NCI-H2171 (cell line): ENCODE results near the gene SMYD2.
A peak's percentile ranks its signal among the peaks of the same experiment; 100 is the strongest.

Experiments used
- DNase-seq: peaks from one replicate; lab custom pipeline; 2025; lab: John Stamatoyannopoulos, UW

The SMYD2 gene, protein sequence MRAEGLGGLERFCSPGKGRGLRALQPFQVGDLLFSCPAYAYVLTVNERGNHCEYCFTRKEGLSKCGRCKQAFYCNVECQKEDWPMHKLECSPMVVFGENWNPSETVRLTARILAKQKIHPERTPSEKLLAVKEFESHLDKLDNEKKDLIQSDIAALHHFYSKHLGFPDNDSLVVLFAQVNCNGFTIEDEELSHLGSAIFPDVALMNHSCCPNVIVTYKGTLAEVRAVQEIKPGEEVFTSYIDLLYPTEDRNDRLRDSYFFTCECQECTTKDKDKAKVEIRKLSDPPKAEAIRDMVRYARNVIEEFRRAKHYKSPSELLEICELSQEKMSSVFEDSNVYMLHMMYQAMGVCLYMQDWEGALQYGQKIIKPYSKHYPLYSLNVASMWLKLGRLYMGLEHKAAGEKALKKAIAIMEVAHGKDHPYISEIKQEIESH

DNA sequence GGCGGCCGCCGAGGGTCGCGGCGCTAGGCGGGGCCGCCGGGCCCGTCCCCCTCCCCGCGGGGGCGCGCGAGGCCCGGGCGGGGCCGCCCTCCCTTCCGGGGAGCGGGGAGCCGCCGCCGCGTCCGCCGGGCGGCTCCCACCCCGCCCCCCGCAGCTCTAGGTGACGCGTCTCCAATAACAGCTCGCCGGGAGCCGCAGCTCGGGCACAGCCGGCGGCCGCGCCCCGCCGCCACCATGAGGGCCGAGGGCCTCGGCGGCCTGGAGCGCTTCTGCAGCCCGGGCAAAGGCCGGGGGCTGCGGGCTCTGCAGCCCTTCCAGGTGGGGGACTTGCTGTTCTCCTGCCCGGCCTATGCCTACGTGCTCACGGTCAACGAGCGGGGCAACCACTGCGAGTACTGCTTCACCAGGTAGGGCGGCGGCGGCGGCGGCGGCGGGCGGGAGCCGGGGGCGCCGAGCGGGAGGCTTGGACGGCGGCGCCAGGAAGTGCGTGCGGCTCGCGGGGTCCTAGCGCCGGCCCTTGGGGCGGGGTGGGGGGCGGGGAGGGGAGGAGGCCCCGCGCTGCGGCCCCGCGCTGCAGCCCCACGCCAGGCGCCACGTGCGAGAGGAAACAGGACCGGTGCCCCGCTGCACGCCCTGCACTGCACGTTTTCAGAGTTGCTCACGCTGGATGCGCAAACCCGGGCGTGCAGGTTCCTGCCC is at the start of gene SMYD2:
TSS of gene SMYD2 (plus strand) at position 139 of the 699 bp plus-strand sequence. CDS start at position 235, 96 bp downstream.
- DNase-seq = peak; percentile 68

GRCh38 chr1:214233856-214234634 is 46.9 kb upstream of the SMYD2 start:
- no peak for DNase-seq

- DNase-seq = peak; percentile 9
Measured at GRCh38 chr1:214234635-214235025, 46.3 kb upstream of the SMYD2 start.

DNA sequence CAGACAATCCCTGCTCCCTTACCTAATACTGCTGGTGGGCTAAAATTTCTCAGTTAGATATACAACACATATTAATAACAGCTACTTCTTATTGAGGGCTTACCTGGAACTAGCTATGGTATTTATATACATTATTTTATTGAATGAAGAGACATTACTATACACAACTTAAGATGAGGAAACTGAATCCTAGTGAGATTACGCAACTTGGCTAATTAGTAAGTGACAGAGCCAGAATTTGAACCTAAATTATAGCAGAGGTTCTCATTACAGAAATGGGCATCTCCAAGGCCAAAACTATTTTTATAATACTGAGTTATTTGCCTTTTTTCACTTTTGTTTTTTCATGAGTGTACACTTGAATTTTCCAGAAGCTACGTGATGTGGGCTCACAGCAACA is 44.5 kb upstream of the SMYD2 start:
- DNase-seq = no peak

DNA sequence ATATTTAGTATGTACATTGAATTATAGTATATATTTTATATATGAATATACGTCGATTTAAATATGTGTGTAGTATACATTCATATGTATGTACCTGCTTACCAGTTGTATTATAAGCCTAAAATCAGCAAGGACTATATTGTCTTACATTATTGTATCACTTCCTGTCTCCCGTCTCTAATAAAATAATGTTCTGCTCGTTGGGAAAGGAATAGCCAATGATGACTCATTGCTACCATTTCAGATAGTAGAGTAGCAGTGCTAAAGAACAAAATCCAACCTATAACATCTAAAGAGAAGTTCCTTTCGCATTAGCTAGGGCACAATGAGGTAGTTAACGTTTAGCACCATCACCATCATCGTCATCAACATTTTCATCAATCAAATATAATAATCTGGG is 39.9 kb upstream of the SMYD2 start:
- DNase-seq = no peak

DNA sequence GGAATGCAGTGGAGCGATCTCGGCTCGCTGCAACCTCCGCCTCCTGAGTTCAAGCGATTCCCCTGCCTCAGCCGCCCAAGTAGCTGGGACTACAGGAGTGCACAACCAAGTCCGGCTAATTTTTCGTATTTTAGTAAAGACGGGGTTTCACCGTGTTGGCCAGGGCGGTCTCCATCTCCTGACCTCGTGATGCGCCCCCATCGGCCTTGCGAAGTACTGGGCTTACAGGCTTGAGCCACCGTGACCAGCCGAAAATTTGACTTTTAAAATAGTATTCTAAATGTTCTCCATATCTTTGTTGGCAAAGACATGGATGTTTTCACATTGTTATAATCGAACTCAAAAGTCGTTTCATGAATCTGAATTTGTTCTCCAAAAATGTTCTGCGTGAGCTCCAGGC is 36.7 kb upstream of the SMYD2 start:
- no peak for DNase-seq

- no peak for DNase-seq
Measured at GRCh38 chr1:214244841-214245240, 36.1 kb upstream of the SMYD2 start.

DNA sequence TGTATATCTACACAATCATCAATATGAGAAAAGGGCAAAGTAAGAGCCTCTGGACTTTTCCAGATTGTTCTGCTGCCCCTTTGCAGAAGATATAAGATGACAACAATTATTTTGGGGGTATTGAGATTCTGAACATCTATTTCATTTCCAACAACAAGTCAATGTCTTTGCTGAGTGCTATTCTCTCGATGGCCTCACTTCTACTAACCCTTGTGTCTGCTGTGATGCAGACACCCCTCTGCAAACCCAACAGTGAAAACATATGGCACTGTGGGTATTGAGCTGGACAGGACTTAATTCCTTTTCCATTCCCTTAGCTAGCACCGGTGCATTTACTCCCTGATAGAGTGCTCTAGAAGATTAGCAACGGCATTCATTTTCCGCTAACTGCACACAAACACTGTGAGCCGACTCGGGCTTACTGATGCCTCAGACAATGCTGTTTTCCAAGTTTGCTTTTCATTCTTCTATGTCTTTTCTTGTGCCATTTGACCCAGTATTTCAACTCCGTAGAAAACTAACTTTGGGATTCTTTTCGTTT is 33.4 kb upstream of the SMYD2 start:
- no peak for DNase-seq

DNA sequence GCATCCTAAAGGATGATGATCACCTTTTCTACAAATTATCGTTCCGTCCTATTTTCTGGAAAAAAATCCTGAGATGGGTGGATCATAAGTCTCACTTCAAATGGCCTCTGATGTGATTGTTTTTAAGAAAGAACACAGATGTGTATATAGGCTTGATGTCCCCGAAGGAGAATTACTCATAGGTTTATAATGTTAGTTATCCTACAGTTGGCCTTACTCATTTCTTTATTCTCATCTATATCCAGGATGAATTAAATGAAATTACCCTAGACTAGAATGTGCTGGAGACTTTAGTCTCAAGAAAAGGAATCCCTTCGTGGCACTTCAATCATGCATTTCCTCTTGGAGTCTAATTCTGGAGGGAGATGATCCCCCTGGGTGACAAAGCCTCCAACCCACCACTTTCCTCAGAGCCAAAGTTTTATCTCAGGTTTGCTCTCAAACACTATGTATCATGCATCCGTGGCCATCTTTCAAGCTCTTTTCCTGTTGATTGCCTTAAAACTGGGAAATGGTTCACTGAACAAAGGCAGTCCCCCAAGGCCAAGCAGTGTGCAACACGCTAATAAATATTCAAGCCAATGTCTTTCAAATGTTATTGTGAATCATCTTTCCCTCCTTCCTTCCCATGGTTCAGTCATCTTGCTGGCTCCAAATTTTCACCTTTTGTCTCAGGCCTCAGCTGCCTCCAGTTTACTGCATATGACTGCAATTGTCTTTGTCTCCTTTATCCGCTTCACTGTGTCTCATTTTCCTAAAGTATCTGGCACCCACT is 32.5 kb upstream of the SMYD2 start:
- no peak for DNase-seq

DNA sequence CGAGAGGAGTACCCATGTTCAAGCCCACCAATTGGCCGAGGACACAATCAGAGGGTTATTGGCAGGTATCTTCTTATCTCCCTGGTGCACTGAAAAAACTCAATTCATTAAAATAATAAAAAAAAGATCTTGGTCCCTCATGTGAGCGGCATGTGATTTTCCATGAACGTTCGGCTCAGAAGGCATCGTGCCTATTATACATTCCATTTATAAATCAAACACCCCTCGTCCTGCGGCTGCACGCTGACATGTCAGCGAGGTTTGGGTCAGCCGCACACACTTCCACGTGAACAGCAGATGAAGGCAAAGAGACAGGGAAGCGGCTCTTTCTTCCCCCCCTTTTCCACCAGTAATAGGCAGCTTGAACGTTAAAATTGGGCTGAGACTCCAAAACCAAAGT is 31.3 kb upstream of the SMYD2 start:
- DNase-seq = no peak

GRCh38 chr1:214251354-214251753 is 29.6 kb upstream of the SMYD2 start:
- no peak for DNase-seq

GRCh38 chr1:214255509-214255908 is 25.4 kb upstream of the SMYD2 start:
- DNase-seq = no peak

- no peak for DNase-seq
Measured at GRCh38 chr1:214259353-214259977, 21.5 kb upstream of the SMYD2 start.

DNA sequence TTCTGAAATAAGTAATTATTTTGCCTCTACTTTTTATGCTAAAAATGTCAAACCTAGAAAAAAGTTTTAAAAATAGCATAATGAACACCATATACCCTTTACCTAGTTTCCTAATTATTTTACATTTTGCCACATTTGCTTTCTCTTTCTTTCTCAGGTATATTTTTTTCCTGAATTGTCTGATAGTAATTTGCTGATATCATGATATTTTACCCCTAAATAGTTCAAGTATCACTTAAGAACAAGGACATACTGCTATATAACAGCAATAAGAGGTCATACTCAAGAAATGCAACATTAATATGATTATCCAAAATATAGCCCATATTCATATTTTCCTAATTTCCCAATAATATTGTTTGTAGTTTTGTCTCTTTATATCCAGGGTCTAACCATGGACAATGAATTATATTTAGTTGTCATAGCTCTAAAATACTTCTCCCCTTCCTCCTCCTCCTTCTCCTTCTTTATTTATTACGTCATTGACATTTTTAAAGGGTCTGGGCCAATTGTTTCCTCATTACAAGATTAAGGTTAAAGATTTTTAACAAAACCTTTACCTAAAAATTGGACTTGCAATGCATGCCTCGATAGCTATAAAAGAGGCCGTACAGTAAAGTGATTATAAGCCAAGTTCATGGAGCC is 20.3 kb upstream of the SMYD2 start:
- DNase-seq = no peak

GRCh38 chr1:214261206-214262123 is 19.5 kb upstream of the SMYD2 start:
- peak; percentile 78 for DNase-seq

GRCh38 chr1:214264196-214264595 is 16.8 kb upstream of the SMYD2 start:
- DNase-seq = no peak

DNA sequence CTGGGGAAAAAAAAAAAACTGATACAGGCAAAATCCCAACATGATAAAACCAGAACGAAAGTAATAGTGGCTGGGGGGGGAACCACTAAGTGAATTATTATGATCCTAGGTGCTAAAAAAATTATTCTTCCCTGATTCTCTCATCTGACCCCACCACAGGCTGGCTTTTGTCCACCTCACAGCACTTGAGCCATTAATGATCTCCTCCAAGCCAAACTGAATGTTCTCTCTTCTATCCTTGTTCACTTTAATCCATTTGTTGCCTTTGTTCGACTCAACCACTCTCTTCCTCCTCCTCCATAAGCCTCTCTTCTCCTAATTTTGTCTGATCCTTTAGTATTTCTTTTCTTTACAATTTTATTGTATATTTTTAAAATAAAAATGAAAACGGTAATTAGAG is 16.0 kb upstream of the SMYD2 start:
- DNase-seq = no peak

DNA sequence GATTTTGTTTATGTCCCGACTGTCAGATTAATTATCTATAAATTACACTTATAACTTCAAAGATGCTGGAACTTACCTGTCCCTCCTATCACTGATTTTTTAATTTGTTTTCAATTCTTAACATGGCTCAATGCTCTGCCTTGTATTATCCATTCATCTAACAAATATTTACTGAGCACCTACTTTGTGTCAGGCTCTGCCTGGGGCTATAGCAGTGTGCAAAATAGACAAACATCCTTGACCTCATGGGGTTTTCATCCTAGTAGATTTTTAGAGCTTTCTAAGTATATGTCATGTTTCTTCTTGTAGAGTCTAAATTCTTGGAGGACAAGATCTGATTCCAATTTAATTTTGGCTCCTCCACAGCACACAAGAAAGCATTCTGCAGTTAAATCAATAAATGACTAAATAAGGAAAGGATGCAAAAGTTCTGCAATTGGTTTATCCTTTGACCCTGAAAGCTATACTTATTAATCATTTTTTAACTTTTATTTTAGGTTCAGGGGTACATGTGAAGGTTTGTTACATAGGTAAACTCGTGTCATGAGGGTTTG is 10.8 kb upstream of the SMYD2 start:
- DNase-seq = no peak

GRCh38 chr1:214271174-214271858 is 9.6 kb upstream of the SMYD2 start:
- no peak for DNase-seq
